HG03565 (cell line): ENCODE data around the gene ATL2.
"Not testable (repeated sequence)": the region's sequence is repeated elsewhere in the genome, so short reads cannot be mapped to it uniquely, and the experiment has no call there.

Source experiments
- ATAC-seq: cut with Tn5 transposase; IDR thresholded peaks from one replicate; pipeline ENCODE4 v1.9.1; 2021; ENCODE audit warnings: mild to moderate bottlenecking, moderate library complexity; ENCODE audit not compliant: unreplicated experiment

The ATL2 gene

DNA sequence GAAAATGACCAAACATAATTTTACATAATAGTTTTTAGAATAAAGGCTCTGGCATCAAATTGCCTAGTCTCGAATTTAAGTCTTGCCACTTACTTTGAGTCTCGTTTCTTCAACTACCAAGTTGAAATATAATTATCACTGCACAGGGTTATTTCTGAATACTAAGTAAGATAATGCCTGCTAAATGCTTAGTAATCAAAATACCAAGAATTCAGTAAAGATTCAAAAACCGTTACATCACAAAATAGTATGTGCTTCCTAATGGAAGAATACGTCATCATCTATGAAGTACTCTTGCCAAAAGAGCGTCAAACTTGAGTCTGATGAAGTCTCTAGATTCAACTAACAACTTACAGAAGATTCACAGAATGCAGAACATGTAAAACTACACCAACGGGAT is 40.5 kb downstream of the ATL2 start:
- no peak for ATAC-seq

DNA sequence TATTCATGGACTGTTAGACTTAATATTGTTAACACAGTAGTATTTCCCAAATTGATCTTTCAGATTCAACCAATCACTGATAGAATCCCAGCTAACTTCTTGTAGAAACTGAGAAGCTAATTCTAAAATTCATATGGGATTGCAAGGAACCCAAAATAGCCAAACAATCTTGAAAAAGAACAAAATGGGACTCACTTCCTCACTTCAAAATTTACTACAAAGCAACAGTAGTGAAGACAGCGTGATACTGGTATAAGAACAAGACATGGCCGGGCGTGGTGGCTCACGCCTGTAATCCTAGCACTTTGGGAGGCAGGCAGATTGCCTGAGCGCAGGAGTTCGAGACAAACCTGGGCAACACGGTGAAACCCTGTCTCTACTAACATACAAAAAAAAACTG is 46.3 kb downstream of the ATL2 start:
- ATAC-seq, result no peak

DNA sequence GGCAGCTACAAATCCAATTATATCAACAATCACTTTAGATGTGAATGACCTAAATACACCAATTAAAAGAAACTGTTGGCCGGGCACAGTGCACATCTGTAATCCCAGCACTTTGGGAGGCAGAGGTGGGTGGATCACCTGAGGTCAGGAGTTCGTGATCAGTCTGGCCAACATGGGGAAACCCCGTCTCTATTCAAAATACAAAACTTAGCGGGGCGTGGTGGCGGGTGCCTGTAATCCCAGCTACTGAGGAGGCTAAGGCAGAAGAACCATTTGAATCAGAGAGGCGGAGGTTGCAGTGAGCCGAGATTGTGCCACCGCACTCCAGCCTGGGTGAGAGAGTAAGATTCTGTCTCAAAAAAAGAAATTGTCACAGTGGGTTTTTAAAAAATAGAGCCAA is 49.5 kb downstream of the ATL2 start:
- no peak for ATAC-seq

- ATAC-seq, result no peak
These were observed 53.5 kb downstream of the ATL2 start for GRCh38 chr2:38323623-38324022.

- no peak for ATAC-seq
These were observed 54.7 kb downstream of the ATL2 start for GRCh38 chr2:38322224-38322914.

- ATAC-seq, result not testable (repeated sequence)
These were observed 57.8 kb downstream of the ATL2 start for GRCh38 chr2:38319240-38319639.

DNA sequence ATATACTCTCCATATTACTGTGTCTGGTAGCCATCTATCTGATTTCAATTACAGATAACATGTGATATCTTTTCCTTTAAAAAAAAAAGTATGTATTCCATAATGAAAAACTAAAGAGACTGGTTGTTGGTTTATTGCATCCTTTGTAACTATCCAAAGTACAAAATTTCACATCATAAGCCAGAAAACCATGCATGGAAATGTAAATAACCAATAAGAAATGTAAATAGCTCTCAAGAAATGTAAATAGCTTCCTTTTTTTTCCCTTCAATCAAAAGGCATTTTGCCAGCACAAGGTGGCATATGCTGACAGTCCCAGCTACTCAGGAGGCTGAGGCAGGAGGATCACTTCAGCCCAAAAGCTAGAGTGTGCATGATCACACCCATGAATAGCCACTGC is 59.3 kb downstream of the ATL2 start:
- no peak for ATAC-seq

- peak; percentile 61 for ATAC-seq
These were observed 61.3 kb downstream of the ATL2 start for GRCh38 chr2:38315707-38316333.

GRCh38 chr2:38308821-38309220 is 68.3 kb downstream of the ATL2 start:
- ATAC-seq, result no peak

DNA sequence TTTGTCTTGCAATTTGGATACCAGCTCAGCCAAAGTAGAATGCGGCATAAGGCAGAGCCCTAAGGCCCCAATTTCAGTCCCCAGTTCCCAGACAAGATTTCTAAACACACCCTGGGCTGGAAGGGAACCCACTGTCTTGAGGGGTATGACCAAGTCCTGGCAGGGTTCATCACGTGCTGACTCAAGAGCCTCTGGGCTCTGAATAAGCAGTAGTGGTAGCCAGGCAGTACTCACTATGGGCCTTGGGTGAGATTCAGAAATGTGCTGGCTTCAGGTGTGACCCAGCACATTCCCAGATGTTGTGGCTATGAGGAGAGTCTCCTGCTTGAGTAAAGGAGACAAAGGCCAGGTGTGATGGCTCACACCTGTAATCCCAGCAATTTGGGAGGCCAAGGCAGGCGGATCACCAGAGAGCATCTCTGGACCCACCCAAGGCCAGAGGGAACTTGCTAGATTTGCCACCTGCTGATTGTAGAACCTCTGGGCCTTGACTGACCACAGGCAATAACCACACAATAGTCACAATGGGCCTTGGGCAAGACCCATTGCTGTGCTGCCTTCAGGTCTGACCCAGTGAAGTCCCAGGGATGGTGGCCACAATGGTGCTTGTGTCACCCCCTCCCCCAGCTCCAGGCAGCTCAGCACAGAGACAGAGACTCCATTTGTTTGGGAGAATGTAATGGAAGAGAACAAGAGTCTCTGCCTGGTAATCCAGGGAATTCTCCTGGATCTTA is 74.9 kb downstream of the ATL2 start:
- ATAC-seq, result no peak

DNA sequence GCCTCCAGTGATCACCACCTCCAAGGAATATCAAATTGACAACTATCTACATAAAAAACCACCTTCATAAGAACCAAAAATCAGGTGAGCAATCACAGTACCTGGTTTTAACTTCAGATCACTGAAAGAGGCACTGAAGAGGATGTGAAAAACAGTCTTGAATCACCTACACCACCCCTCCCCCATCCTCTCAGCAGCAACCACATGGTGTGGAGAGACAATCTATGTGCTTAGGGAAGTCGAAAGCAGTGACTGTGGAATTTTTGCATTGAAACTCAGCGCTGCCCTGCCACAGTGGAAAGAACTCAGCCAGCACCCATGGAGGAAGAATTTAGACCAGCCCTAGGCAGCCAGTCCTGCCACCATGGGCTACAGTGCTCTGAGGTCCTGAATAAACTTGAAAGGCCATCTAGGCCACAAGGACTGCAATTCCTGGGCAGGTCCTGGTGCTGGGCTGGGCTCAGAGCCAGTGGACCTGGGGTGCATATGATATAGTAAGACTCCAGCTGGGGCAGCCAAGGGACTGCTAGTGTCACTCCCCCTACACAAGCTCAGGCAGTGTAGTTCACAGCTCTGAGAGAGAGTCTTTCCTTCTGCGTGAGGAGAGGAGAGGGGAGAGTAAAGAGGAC is 75.6 kb downstream of the ATL2 start:
- no peak for ATAC-seq

- ATAC-seq, result no peak
These were observed 78.5 kb downstream of the ATL2 start for GRCh38 chr2:38298539-38298938.

GRCh38 chr2:38296197-38296780 is 80.8 kb downstream of the ATL2 start:
- ATAC-seq, result no peak

GRCh38 chr2:38294597-38294996 is 82.5 kb downstream of the ATL2 start:
- ATAC-seq, result no peak

GRCh38 chr2:38293152-38293865 is 83.8 kb downstream of the ATL2 start:
- ATAC-seq, result no peak

GRCh38 chr2:38290332-38290731 is 86.7 kb downstream of the ATL2 start:
- no peak for ATAC-seq

GRCh38 chr2:38284971-38285370 is 92.1 kb downstream of the ATL2 start:
- ATAC-seq, result no peak

- ATAC-seq, result no peak
These were observed 95.9 kb downstream of the ATL2 start for GRCh38 chr2:38281095-38281742.

- no peak for ATAC-seq
These were observed 97.9 kb downstream of the ATL2 start for GRCh38 chr2:38279201-38279600.

- not testable (repeated sequence) for ATAC-seq
These were observed 99.0 kb downstream of the ATL2 start for GRCh38 chr2:38278117-38278438.
